Stomach (tissue), 9 donors: ENCODE measurements around the gene WNT9A. TPM values are rescaled to one million over a fixed set of nuclear protein-coding genes. Genes with fewer than 3 reads are reported as not detected.
"Not testable (repeated sequence)": the region's sequence is repeated elsewhere in the genome, so short reads cannot be mapped to it uniquely, and the experiment has no call there.

Experiments used
- DNase-seq, 2 donors: peaks; one replicate each; pipeline versions ENCODE4 v3.0.0 to v3.0.0-alpha.2; 2013 to 2019
- H3K27ac ChIP-seq, 5 donors: fragments of 200-600 bp in 4 of 5; sonication (generic) in 4 of 5; one replicate each; pipeline ENCODE4 v1.5.1; 2013 to 2019; ENCODE audit warnings: mild to moderate bottlenecking in 1 of 5, moderate library complexity in 1 of 5
- H3K27me3 ChIP-seq, 3 donors: fragments of 200-600 bp; sonication (generic); one replicate each; pipeline ENCODE4 v1.5.1; 2017 to 2019; ENCODE audit warnings: mixed run types in 1 of 3
- H3K36me3 ChIP-seq, 4 donors: fragments of 200-600 bp; sonication (generic); 1 replicate in 3 of 4; 2 replicates in 1 of 4; pipeline ENCODE4 v1.5.1; 2016 to 2019
- H3K4me1 ChIP-seq, 4 donors: fragments of 200-600 bp; sonication (generic); one replicate each; pipeline ENCODE4 v1.5.1; 2016 to 2019
- H3K4me3 ChIP-seq, 4 donors: fragments of 200-600 bp; sonication (generic) in 3 of 4; one replicate each; pipeline ENCODE4 v1.5.1; 2016 to 2019; ENCODE audit warnings: mild to moderate bottlenecking in 1 of 4
- H3K9me3 ChIP-seq, 4 donors: fragments of 200-600 bp; sonication (generic); one replicate each; pipeline ENCODE4 v1.5.1; 2016 to 2019
- CTCF ChIP-seq, 7 experiments: fragments of 450-650 bp in 4 of 7; fragments of 200-600 bp in 3 of 7; sonication (generic) in 3 of 7; IDR thresholded peaks; one replicate each; pipeline ENCODE4 v1.5.1; 2016 to 2019; ENCODE audit warnings: antibody characterized with exemption in 7 of 7, control low read depth in 2 of 7, mild to moderate bottlenecking in 1 of 7
- EP300 ChIP-seq: sonication (generic); formaldehyde crosslinking; IDR thresholded peaks from one replicate; pipeline ENCODE4 v1.6.1; 2017; ENCODE audit warnings: antibody characterized with exemption
- POLR2A ChIP-seq, 4 donors: fragments of 450-650 bp; IDR thresholded peaks; one replicate each; pipeline ENCODE4 v1.6.1; 2016; ENCODE audit warnings: antibody characterized with exemption in 4 of 4, control low read depth in 2 of 4, mild to moderate bottlenecking in 1 of 4, moderate library complexity in 1 of 4
- POLR2AphosphoS5 ChIP-seq, 3 donors: sonication (generic); formaldehyde crosslinking; IDR thresholded peaks; one replicate each; pipeline ENCODE4 v1.6.1; 2016; ENCODE audit warnings: antibody characterized with exemption in 3 of 3
- WGBS, 5 donors: extraction: QIAGEN DNeasy Blood & Tissue Kit in 3 of 5; methylation state at CpG; one replicate each; pipeline versions ENCODE4 v1.1.5 to v1.1.7; 2013 to 2018; 5-methylcytosine and 5-hydroxymethylcytosine counted together
- intact Hi-C: fragments of 100-400 bp; cut with DNase I; formaldehyde crosslinking; loops from one replicate; pipeline ENCODE4 v1.15.1; 2023; ENCODE audit warnings: low total_unique reads
- polyA plus RNA-seq, 3 donors: library from polyadenylated mRNA; stranded (reverse); fragments of 200-250 nt; gene quantifications; one replicate each; pipeline ENCODE4 v1.2.3, GENCODE V29; 2013
- total RNA-seq, 5 donors: library from RNA; depleted of rRNA; stranded (reverse); fragments of >200 nt; gene quantifications; one replicate each; pipeline versions ENCODE4 v1.1.0 to v1.2.3, GENCODE V29; 2014 to 2016
- donor health status: healthy with polysubstance abuse.
- donor health status: Bipolar disorder and iron deficiency.
- donor health status: healthy.

Gene WNT9A
- total and polyA plus RNA-seq, 8 donors = 1.1 to 22.2 (median 3.0) TPM

- Histone ChIP-seq H3K9me3 (peaks cover 2 to 20% (median 15%) of the 10 kb centered on the region in 4 donors), H3K27ac (no peak overlapping the region), H3K4me3 (no peak overlapping the region), H3K4me1 (no peaks in the 10 kb centered on the region), H3K36me3 (no peaks in the 10 kb centered on the region), H3K27me3 (peaks cover 0 to 9% (median 3%) of the 10 kb centered on the region in 3 donors)
- DNase-seq = no peak
- TF ChIP-seq EP300 = no peak
- TF ChIP-seq POLR2AphosphoS5 (IDR thresholded peaks at IDR 0.05) = no peak
- no peak for TF ChIP-seq CTCF (IDR thresholded peaks at IDR 0.05)
- TF ChIP-seq POLR2A (IDR thresholded peaks at IDR 0.05) = no peak
- WGBS, 5 donors = 90 to 95% (median 94%) methylated on average over 2 of the region's 2 CpGs
- intact Hi-C loops = no loop called here
Observed at GRCh38 chr1:227987181-227987580, 39.4 kb upstream of the WNT9A start.

GRCh38 chr1:227975583-227976283 is 28.0 kb upstream of the WNT9A start:
- H3K9me3 ChIP-seq, H3K4me1 ChIP-seq, H3K36me3 ChIP-seq, H3K27me3 ChIP-seq, intact Hi-C loops, H3K27ac ChIP-seq, H3K4me3 ChIP-seq, DNase-seq: not testable (repeated sequence)
- WGBS, 5 donors = 77 to 88% (median 82%) methylated on average over 2 to 17 of the region's 21 CpGs

GRCh38 chr1:227973724-227974288 is 26.1 kb upstream of the WNT9A start:
- H3K4me1 ChIP-seq, intact Hi-C loops, H3K27me3 ChIP-seq, H3K27ac ChIP-seq, H3K4me3 ChIP-seq, H3K36me3 ChIP-seq, H3K9me3 ChIP-seq, DNase-seq: not testable (repeated sequence)
- 82 to 90% (median 89%) methylated on average over 15 to 32 of the region's 32 CpGs for WGBS, 5 donors

- H3K9me3 ChIP-seq, H3K4me1 ChIP-seq, H3K4me3 ChIP-seq, H3K27ac ChIP-seq, H3K36me3 ChIP-seq, H3K27me3 ChIP-seq, intact Hi-C loops: not testable (repeated sequence)
- 68 to 87% (median 74%) methylated on average over 9 to 22 of the region's 22 CpGs for WGBS, 5 donors
- DNase-seq = peak; percentile 42 to 78
Observed at GRCh38 chr1:227972843-227973374, 25.2 kb upstream of the WNT9A start.

GRCh38 chr1:227972283-227972679 is 24.5 kb upstream of the WNT9A start:
- H3K9me3 ChIP-seq, H3K27me3 ChIP-seq, H3K36me3 ChIP-seq, DNase-seq, H3K4me1 ChIP-seq, intact Hi-C loops, H3K27ac ChIP-seq, H3K4me3 ChIP-seq: not testable (repeated sequence)
- 86 to 100% (median 93%) methylated on average over 4 to 15 of the region's 19 CpGs for WGBS, 5 donors

GRCh38 chr1:227971643-227972282 is 24.0 kb upstream of the WNT9A start:
- H3K4me1 ChIP-seq, H3K36me3 ChIP-seq, H3K27ac ChIP-seq, H3K27me3 ChIP-seq, H3K4me3 ChIP-seq, DNase-seq, intact Hi-C loops, H3K9me3 ChIP-seq: not testable (repeated sequence)
- 72 to 92% (median 85%) methylated on average over 16 to 22 of the region's 27 CpGs for WGBS, 5 donors

- H3K27ac ChIP-seq, H3K4me1 ChIP-seq, DNase-seq, H3K4me3 ChIP-seq, H3K27me3 ChIP-seq, H3K9me3 ChIP-seq, H3K36me3 ChIP-seq, intact Hi-C loops: not testable (repeated sequence)
- 95 to 100% (median 98%) methylated on average over 5 to 12 of the region's 17 CpGs for WGBS, 5 donors
Observed at GRCh38 chr1:227971216-227971615, 23.5 kb upstream of the WNT9A start.

- H3K4me3 ChIP-seq, H3K36me3 ChIP-seq, H3K27ac ChIP-seq, intact Hi-C loops, H3K27me3 ChIP-seq, DNase-seq, H3K4me1 ChIP-seq, H3K9me3 ChIP-seq: not testable (repeated sequence)
- 90 to 92% (median 90%) methylated on average over 33 to 36 of the region's 36 CpGs for WGBS, 5 donors
Observed at GRCh38 chr1:227970076-227970995, 22.6 kb upstream of the WNT9A start.

GRCh38 chr1:227967815-227968214 is 20.1 kb upstream of the WNT9A start:
- H3K4me3 ChIP-seq, H3K27ac ChIP-seq, DNase-seq, H3K27me3 ChIP-seq, intact Hi-C loops, H3K36me3 ChIP-seq, H3K9me3 ChIP-seq, H3K4me1 ChIP-seq: not testable (repeated sequence)
- 80 to 90% (median 83%) methylated on average over 4 to 5 of the region's 5 CpGs for WGBS, 5 donors

- H3K36me3 ChIP-seq, H3K27ac ChIP-seq, H3K27me3 ChIP-seq, H3K9me3 ChIP-seq, H3K4me3 ChIP-seq, H3K4me1 ChIP-seq, DNase-seq, intact Hi-C loops: not testable (repeated sequence)
- 80 to 100% (median 94%) methylated on average over 2 of the region's 2 CpGs for WGBS, 5 donors
Observed at GRCh38 chr1:227966733-227967132, 19.0 kb upstream of the WNT9A start.
